ENCODE measurements around the gene CPZ.

DNA sequence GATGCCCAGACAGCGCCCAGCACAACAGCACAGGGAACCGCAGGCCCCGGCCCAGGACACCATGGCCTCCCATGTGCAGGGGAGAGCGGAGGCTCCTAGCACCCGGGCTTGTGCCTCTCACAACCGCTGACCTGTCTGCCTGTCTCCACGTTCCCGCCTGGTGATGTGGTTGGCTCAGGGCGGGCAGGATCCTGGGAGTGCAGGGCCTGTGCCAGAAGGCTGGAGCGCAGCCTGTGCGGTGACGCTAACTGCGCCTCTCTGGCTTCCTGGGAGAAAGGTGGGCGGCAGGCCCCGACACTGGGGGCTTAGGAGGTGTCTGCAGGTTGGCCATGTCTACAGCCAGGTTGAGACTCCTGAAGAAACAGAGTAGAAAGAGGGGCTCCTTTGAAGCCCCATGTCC lies 48.7 kb downstream of the CPZ start:
- TF ChIP-seq POLR2A (IDR thresholded peaks at IDR 0.05; ENCODE audit: low read length) (no peak), GATA1 (IDR thresholded peaks at IDR 0.05; ENCODE audit: low read depth, low read length) (no peak)
